ENCODE measurements around the gene FRYL. TPM values are rescaled to one million over a fixed set of nuclear protein-coding genes. Genes with fewer than 3 reads are reported as not detected.

Gene FRYL
- total RNA-seq, 1 donor from 2014 or later = 93.3 TPM

DNA sequence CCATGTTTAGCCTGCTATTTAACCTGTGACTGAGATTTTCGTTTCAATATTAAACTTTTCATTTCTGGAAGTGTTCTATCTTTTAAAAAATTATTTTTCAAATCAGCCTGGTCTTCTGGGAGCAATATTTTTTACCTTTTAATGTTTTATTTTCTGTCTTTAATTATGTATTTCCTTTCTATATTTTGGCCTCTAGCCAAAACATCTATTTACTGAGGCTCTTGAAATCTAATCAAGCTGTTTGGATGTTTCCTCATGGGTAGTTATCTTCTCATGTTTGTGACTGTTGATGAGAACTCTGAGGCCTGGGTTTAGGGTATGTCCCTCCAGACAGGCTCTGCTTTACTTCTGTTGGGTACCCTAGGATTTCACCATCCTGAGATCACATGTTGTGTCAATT, 307.3 kb downstream of the FRYL start:
- Mint-ChIP-seq H3K27me3 (ENCODE audit: unreplicated experiment) (peaks cover 5% of the 10 kb centered on the region), H3K4me3 (ENCODE audit: unreplicated experiment) (no peak overlapping the region), H3K9me3 (ENCODE audit: unreplicated experiment) (no peaks in the 10 kb centered on the region), H3K27ac (ENCODE audit: unreplicated experiment) (no peak overlapping the region), H3K4me1 (ENCODE audit: unreplicated experiment) (no peaks in the 10 kb centered on the region), H3K36me3 (ENCODE audit: low read depth, unreplicated experiment) (no peaks in the 10 kb centered on the region)
- DNase-seq (ENCODE audit: low spot score) = no peak
- TF ChIP-seq, protein P1, sequence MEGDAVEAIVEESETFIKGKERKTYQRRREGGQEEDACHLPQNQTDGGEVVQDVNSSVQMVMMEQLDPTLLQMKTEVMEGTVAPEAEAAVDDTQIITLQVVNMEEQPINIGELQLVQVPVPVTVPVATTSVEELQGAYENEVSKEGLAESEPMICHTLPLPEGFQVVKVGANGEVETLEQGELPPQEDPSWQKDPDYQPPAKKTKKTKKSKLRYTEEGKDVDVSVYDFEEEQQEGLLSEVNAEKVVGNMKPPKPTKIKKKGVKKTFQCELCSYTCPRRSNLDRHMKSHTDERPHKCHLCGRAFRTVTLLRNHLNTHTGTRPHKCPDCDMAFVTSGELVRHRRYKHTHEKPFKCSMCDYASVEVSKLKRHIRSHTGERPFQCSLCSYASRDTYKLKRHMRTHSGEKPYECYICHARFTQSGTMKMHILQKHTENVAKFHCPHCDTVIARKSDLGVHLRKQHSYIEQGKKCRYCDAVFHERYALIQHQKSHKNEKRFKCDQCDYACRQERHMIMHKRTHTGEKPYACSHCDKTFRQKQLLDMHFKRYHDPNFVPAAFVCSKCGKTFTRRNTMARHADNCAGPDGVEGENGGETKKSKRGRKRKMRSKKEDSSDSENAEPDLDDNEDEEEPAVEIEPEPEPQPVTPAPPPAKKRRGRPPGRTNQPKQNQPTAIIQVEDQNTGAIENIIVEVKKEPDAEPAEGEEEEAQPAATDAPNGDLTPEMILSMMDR (IDR thresholded peaks at IDR 0.05; ENCODE audit: unreplicated experiment) = no peak

DNA sequence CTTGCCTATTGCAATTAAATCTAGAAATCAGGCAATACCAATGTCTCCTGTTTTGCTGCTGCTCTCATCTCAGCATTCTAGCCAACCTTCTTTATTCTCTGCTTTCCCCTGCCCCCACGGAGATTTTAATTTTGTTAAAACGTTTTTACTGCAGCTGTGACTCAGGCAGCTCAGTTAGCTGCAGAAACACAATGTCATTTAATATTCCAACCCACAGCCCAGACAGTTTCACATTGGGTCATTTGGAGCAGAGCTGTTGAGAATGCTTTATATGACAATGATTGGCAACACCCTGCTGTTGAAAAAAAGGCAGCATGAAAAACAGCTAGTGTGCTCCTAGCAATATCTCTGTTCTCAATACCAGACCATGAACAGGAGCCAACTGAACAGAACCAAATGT, 309.5 kb downstream of the FRYL start:
- H3K36me3 Mint-ChIP-seq (ENCODE audit: low read depth, unreplicated experiment) = no peaks in the 10 kb centered on the region
- TF ChIP-seq, protein P1 (IDR thresholded peaks at IDR 0.05; ENCODE audit: unreplicated experiment) = no peak
- H3K4me1 Mint-ChIP-seq (ENCODE audit: unreplicated experiment) = no peaks in the 10 kb centered on the region
- H3K27ac Mint-ChIP-seq (ENCODE audit: unreplicated experiment) = no peak overlapping the region
- no peaks in the 10 kb centered on the region for H3K9me3 Mint-ChIP-seq (ENCODE audit: unreplicated experiment)
- H3K27me3 Mint-ChIP-seq (ENCODE audit: unreplicated experiment) = peaks cover 5% of the 10 kb centered on the region
- H3K4me3 Mint-ChIP-seq (ENCODE audit: unreplicated experiment) = no peak overlapping the region
- DNase-seq (ENCODE audit: low spot score) = no peak

GRCh38 chr4:48470137-48470536, 309.9 kb downstream of the FRYL start:
- Mint-ChIP-seq H3K27ac (ENCODE audit: unreplicated experiment) (no peak overlapping the region), H3K4me3 (ENCODE audit: unreplicated experiment) (no peak overlapping the region), H3K36me3 (ENCODE audit: low read depth, unreplicated experiment) (no peaks in the 10 kb centered on the region), H3K27me3 (ENCODE audit: unreplicated experiment) (peaks cover 5% of the 10 kb centered on the region), H3K9me3 (ENCODE audit: unreplicated experiment) (no peaks in the 10 kb centered on the region), H3K4me1 (ENCODE audit: unreplicated experiment) (peaks cover under 1% of the 10 kb centered on the region)
- TF ChIP-seq, protein P1 (IDR thresholded peaks at IDR 0.05; ENCODE audit: unreplicated experiment) = no peak
- no peak for DNase-seq (ENCODE audit: low spot score)

DNA sequence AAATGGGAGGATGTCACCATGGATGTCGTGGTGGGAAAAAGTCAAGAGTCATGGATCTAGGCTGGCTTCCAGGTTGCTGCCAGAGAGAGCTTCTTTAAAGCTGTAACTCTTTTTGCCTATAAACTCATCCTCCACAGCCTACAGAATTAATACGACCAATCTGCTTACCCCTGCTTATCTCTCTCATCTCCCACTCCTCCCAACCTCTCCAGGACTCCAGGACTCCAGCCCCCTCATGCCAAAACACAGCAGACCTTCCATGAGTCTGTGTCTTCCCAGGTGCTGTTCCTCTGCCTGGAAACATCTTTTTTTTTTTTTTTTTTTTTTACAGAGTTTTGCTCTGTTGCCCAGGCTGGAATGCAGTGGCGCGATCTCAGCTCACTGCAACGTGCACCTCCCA, 312.2 kb downstream of the FRYL start:
- peaks cover 5% of the 10 kb centered on the region for H3K27me3 Mint-ChIP-seq (ENCODE audit: unreplicated experiment)
- TF ChIP-seq, protein P1 (IDR thresholded peaks at IDR 0.05; ENCODE audit: unreplicated experiment) = no peak
- no peak overlapping the region for H3K27ac Mint-ChIP-seq (ENCODE audit: unreplicated experiment)
- no peak for DNase-seq (ENCODE audit: low spot score)
- no peaks in the 10 kb centered on the region for H3K36me3 Mint-ChIP-seq (ENCODE audit: low read depth, unreplicated experiment)
- peaks cover 4% of the 10 kb centered on the region for H3K4me1 Mint-ChIP-seq (ENCODE audit: unreplicated experiment)
- H3K9me3 Mint-ChIP-seq (ENCODE audit: unreplicated experiment) = no peaks in the 10 kb centered on the region
- no peak overlapping the region for H3K4me3 Mint-ChIP-seq (ENCODE audit: unreplicated experiment)

DNA sequence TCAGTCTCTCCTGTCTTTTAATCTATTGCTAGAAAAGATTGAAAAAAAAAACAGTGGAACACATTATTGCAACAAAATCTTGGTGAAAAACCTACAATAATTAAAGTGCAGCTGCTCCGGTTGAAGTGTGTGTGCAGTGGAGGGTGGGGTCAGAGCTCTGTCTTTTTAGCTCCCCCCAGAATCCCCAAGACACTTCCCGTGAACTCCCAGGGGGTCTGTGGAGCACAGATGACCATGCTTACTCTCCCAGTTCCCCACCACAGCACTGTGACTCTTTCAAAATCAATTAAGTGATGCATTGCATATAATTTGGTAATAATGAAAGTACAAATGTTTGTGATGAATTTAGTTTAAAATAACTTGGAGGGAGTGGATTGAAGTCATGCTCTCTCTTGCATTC, 312.6 kb downstream of the FRYL start:
- DNase-seq (ENCODE audit: low spot score) = no peak
- H3K9me3 Mint-ChIP-seq (ENCODE audit: unreplicated experiment) = no peaks in the 10 kb centered on the region
- TF ChIP-seq, protein P1 (IDR thresholded peaks at IDR 0.05; ENCODE audit: unreplicated experiment) = no peak
- H3K36me3 Mint-ChIP-seq (ENCODE audit: low read depth, unreplicated experiment) = no peaks in the 10 kb centered on the region
- no peak overlapping the region for H3K27ac Mint-ChIP-seq (ENCODE audit: unreplicated experiment)
- peaks cover 5% of the 10 kb centered on the region for H3K27me3 Mint-ChIP-seq (ENCODE audit: unreplicated experiment)
- no peak overlapping the region for H3K4me3 Mint-ChIP-seq (ENCODE audit: unreplicated experiment)
- H3K4me1 Mint-ChIP-seq (ENCODE audit: unreplicated experiment) = peaks cover 4% of the 10 kb centered on the region

Measured in endothelial cell (in vitro differentiated cells).